GM23248 (cell line): ENCODE results near the gene NR3C1.

Experiments
- EZH2 ChIP-seq: fragments of 200-600 bp; sonication (generic); IDR thresholded peaks from 2 replicates; pipeline ENCODE4 v1.6.1; 2018; ENCODE audit warnings: antibody characterized with exemption, mild to moderate bottlenecking; ENCODE audit not compliant: insufficient read depth, poor library complexity, severe bottlenecking
- EZH2phosphoT487 ChIP-seq: fragments of 200-600 bp; sonication (generic); IDR thresholded peaks from 2 replicates; pipeline ENCODE4 v1.6.1; 2018; ENCODE audit warnings: antibody characterized with exemption, moderate library complexity, mild to moderate bottlenecking, low read depth; ENCODE audit not compliant: insufficient read depth

GRCh38 chr5:143314659-143315058 lies 88.8 kb downstream of the NR3C1 start:
- no peak for TF ChIP-seq EZH2phosphoT487
- TF ChIP-seq EZH2: no peak
